GM12892 (cell line): ENCODE results near the gene ZNF605.

Source experiments
- POLR2A ChIP-seq: IDR thresholded peaks from 2 replicates; pipeline ENCODE4 v1.6.1; 2011; ENCODE audit warnings: low read depth, low read length, control low read depth
- POLR2AphosphoS5 ChIP-seq: IDR thresholded peaks from 2 replicates; pipeline ENCODE4 v1.6.1; 2011; ENCODE audit warnings: low read depth, low read length, control low read depth
- TAF1 ChIP-seq: IDR thresholded peaks from 2 replicates; pipeline ENCODE4 v1.6.1; 2011; ENCODE audit warnings: low read depth, mild to moderate bottlenecking, control low read depth, low read length, borderline replicate concordance

DNA sequence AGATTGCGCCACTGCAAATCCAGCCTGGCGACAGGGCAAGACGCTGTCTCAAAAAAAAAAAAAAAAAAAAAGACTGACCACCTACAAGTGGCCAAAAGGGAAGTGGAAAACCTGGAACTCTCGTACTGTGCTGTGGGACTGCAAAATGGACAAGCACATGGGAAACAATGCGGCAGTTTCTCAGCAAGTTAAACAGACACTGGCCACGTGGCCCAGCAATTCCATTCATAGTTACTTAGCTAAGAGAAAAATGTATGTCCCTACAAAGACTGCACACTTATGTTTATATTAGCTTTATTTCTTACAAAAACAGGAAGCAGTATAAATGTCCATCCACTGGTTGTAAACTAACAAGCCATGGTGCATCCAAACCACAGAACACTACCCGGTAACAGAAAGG is 74.3 kb downstream of the ZNF605 start:
- TF ChIP-seq POLR2AphosphoS5 (no peak), POLR2A (no peak), TAF1 (no peak)
